SH-SY5Y (cell line): ENCODE measurements around the gene KMT2D.

ENCODE experiments used
- GATA2 ChIP-seq: IDR thresholded peaks from 2 replicates; pipeline ENCODE4 v1.6.1; 2011; ENCODE audit warnings: mild to moderate bottlenecking, low read depth, low read length
- GATA3 ChIP-seq: IDR thresholded peaks from 2 replicates; pipeline ENCODE4 v1.6.1; 2011; ENCODE audit warnings: low read depth, mild to moderate bottlenecking, low read length, moderate library complexity

GRCh38 chr12:49089821-49090773 lies 29.5 kb upstream of the KMT2D start:
- TF ChIP-seq GATA3 (no peak), GATA2 (no peak; the same call in 1 of the 2 replicates)
